CD14-positive monocyte (primary cell): ENCODE measurements around the gene RGMA. TPM values are rescaled to one million over a fixed set of nuclear protein-coding genes. Genes with fewer than 3 reads are reported as not detected.
A peak's percentile ranks its signal among the peaks of the same experiment; 100 is the strongest.

Experiments used
- DNase-seq, 3 donors: peaks; one replicate each; pipeline ENCODE4 v3.0.0-alpha.2; 2011 to 2022
- H2AFZ ChIP-seq: 2 replicates; pipeline ENCODE4 v1.6.0; 2012; ENCODE audit warnings: mild to moderate bottlenecking, low read depth, low read length, inconsistent platforms; ENCODE audit not compliant: insufficient read depth, poor library complexity, severe bottlenecking
- H3K27ac ChIP-seq, 2 donors: 1 replicate in 1 of 2; 2 replicates in 1 of 2; pipeline ENCODE4 v1.5.1; 2012 to 2013; ENCODE audit warnings: low read length in 2 of 2, control low read depth in 1 of 2, inconsistent platforms in 1 of 2, low read depth in 1 of 2, mild to moderate bottlenecking in 1 of 2
- H3K27me3 ChIP-seq, 2 donors: one replicate each; pipeline versions ENCODE4 v1.6.0 to v1.6.1; 2011 to 2013; ENCODE audit warnings: low read length in 2 of 2; ENCODE audit not compliant: control insufficient read depth in 2 of 2, insufficient read depth in 2 of 2
- H3K36me3 ChIP-seq, 2 donors: replicated peaks in 1 of 2; 1 replicate in 1 of 2; 2 replicates in 1 of 2; pipeline versions ENCODE4 v1.5.1 to v1.6.1; 2012 to 2013; ENCODE audit warnings: low read length in 2 of 2, control low read depth in 1 of 2, inconsistent platforms in 1 of 2, mild to moderate bottlenecking in 1 of 2; ENCODE audit not compliant: insufficient read depth in 2 of 2, control insufficient read depth in 1 of 2
- H3K4me1 ChIP-seq, 2 donors: 1 replicate in 1 of 2; 2 replicates in 1 of 2; pipeline versions ENCODE4 v1.5.1 to v1.6.1; 2012 to 2013; ENCODE audit warnings: low read length in 2 of 2, control low read depth in 1 of 2, inconsistent platforms in 1 of 2, mild to moderate bottlenecking in 1 of 2, moderate library complexity in 1 of 2; ENCODE audit not compliant: insufficient read depth in 2 of 2, control insufficient read depth in 1 of 2
- H3K4me2 ChIP-seq: replicated peaks from 2 replicates; pipeline ENCODE3; 2012; ENCODE audit warnings: low read length, moderate library complexity, mild to moderate bottlenecking; ENCODE audit not compliant: poor library complexity, severe bottlenecking; ENCODE audit errors: extremely low read depth
- H3K4me3 ChIP-seq, 3 experiments: fragments of 200-600 bp in 1 of 3; sonication (generic) in 1 of 3; replicated peaks in 1 of 3; 1 replicate in 2 of 3; 2 replicates in 1 of 3; pipeline ENCODE4 v1.5.1; 2011 to 2013; ENCODE audit warnings: low read length in 3 of 3, mild to moderate bottlenecking in 3 of 3, control low read depth in 2 of 3, low read depth in 2 of 3, inconsistent platforms in 1 of 3, moderate library complexity in 1 of 3
- H3K79me2 ChIP-seq: 2 replicates; pipeline ENCODE4 v1.6.0; 2012; ENCODE audit warnings: mild to moderate bottlenecking, control low read depth, inconsistent platforms, low read length, moderate library complexity; ENCODE audit not compliant: insufficient read depth
- H3K9ac ChIP-seq: 2 replicates; pipeline ENCODE4 v1.6.0; 2017; ENCODE audit warnings: low read length, mild to moderate bottlenecking; ENCODE audit not compliant: insufficient read depth, poor library complexity, severe bottlenecking
- H3K9me3 ChIP-seq, 2 donors: replicated peaks in 1 of 2; 1 replicate in 1 of 2; 2 replicates in 1 of 2; pipeline versions ENCODE4 v1.5.1 to v1.6.1; 2012 to 2013; ENCODE audit warnings: low read length in 2 of 2, control low read depth in 1 of 2; ENCODE audit not compliant: control insufficient read depth in 1 of 2, insufficient read depth in 1 of 2
- H4K20me1 ChIP-seq: 2 replicates; pipeline ENCODE4 v1.6.0; 2012; ENCODE audit warnings: mild to moderate bottlenecking, low read length, control low read depth, moderate library complexity; ENCODE audit not compliant: insufficient read depth
- H3K27ac Mint-ChIP-seq, 7 donors: one replicate each; pipeline ENCODE4 v1.8.0; 2020; ENCODE audit warnings: mild to moderate bottlenecking in 7 of 7, mixed read lengths in 7 of 7, moderate library complexity in 6 of 7, inconsistent platforms in 2 of 7
- H3K27me3 Mint-ChIP-seq, 3 donors: one replicate each; pipeline ENCODE4 v1.8.0; 2021 to 2022; ENCODE audit warnings: low read depth in 3 of 3, mild to moderate bottlenecking in 3 of 3, mixed read lengths in 3 of 3, moderate library complexity in 3 of 3, inconsistent platforms in 1 of 3
- H3K36me3 Mint-ChIP-seq, 2 donors: one replicate each; pipeline ENCODE4 v1.8.0; 2020; ENCODE audit warnings: mixed read lengths in 2 of 2, inconsistent platforms in 1 of 2, mild to moderate bottlenecking in 1 of 2
- H3K4me1 Mint-ChIP-seq: one replicate; pipeline ENCODE4 v1.8.0; 2020; ENCODE audit warnings: mild to moderate bottlenecking, mixed read lengths
- H3K4me3 Mint-ChIP-seq, 2 donors: one replicate each; pipeline ENCODE4 v1.8.0; 2020; ENCODE audit warnings: mild to moderate bottlenecking in 2 of 2, mixed read lengths in 2 of 2, moderate library complexity in 1 of 2
- H3K9me3 Mint-ChIP-seq, 7 donors: one replicate each; pipeline ENCODE4 v1.8.0; 2020 to 2022; ENCODE audit warnings: mixed read lengths in 7 of 7, mild to moderate bottlenecking in 6 of 7, moderate library complexity in 6 of 7, inconsistent platforms in 2 of 7
- CTCF ChIP-seq: fragments of 200-600 bp; IDR thresholded peaks from one replicate; pipeline ENCODE4 v1.8.0; 2022; ENCODE audit warnings: antibody characterized with exemption, mild to moderate bottlenecking
- WGBS: methylation state at CpG from one replicate; pipeline ENCODE4 v1.1.5; 2013; ENCODE audit warnings: missing lambda C conversion rate; ENCODE audit not compliant: insufficient coverage; 5-methylcytosine and 5-hydroxymethylcytosine counted together
- intact Hi-C, 2 donors: fragments of 100-400 bp; cut with micrococcal nuclease; formaldehyde crosslinking; loops; one replicate each; pipeline versions ENCODE4 v1.15.0 to v1.15.1; 2023
- polyA plus RNA-seq, 3 donors: library from polyadenylated mRNA; depleted of rRNA in 1 of 3; unstranded in 2 of 3; stranded (reverse) in 1 of 3; fragments of 300-500 nt in 2 of 3; fragments of >200 nt in 1 of 3; fragmentation: Illumina TruSeq in 2 of 3; gene quantifications; 1 replicate in 2 of 3; 2 replicates in 1 of 3; pipeline ENCODE4 v1.2.3, GENCODE V29; 2012 to 2021

Gene RGMA
- polyA plus RNA-seq, 3 donors, result 0.07 to 0.35 (median 0.08) TPM

GRCh38 chr15:92990031-92990430 lies 99.0 kb downstream of the RGMA start:
- H3K4me2 ChIP-seq, result no peak overlapping the region
- Mint-ChIP-seq H3K4me3 (no peak overlapping the region), H3K27me3 (peaks cover 0 to 2% (median 1%) of the 10 kb centered on the region in 3 donors), H3K4me1 (peaks cover 4% of the 10 kb centered on the region), H3K9me3 (no peaks in the 10 kb centered on the region), H3K36me3 (peaks cover 76 to 86% of the 10 kb centered on the region in 2 donors), H3K27ac (peak overlapping the region in 2 of 7 donors; percentile 55 to 65)
- WGBS, result 100% methylated on average over 1 of the region's 2 CpGs
- peak overlapping the region in 1 of 2 donors; percentile 57 for H3K27ac ChIP-seq
- peaks cover 17% of the 10 kb centered on the region for H3K79me2 ChIP-seq
- no peak overlapping the region for H3K9ac ChIP-seq
- no peaks in the 10 kb centered on the region for H3K4me1 ChIP-seq
- no peak overlapping the region for H2AFZ ChIP-seq
- H3K36me3 ChIP-seq, result peaks cover 97 to 98% of the 10 kb centered on the region in 2 donors
- peaks cover 64% of the 10 kb centered on the region for H4K20me1 ChIP-seq
- DNase-seq, result no peak
- no peaks in the 10 kb centered on the region for H3K27me3 ChIP-seq
- TF ChIP-seq CTCF, result no peak
- H3K9me3 ChIP-seq, result no peaks in the 10 kb centered on the region
- intact Hi-C loops, result loop anchor here in 1 of 2 donors (10.0 kb wide), 1 partner anchor 55 kb away; no protein-coding TSS in a partner anchor
- H3K4me3 ChIP-seq, result no peak overlapping the region

- WGBS, result 100% methylated on average over 1 of the region's 2 CpGs
- Histone ChIP-seq H3K4me3 (no peak overlapping the region), H3K79me2 (peaks cover 17% of the 10 kb centered on the region), H3K27ac (peak overlapping the region in 1 of 2 donors; percentile 57), H2AFZ (no peak overlapping the region), H3K27me3 (no peaks in the 10 kb centered on the region), H3K36me3 (peaks cover 97 to 98% of the 10 kb centered on the region in 2 donors), H3K4me2 (no peak overlapping the region), H4K20me1 (peaks cover 61% of the 10 kb centered on the region), H3K9me3 (no peaks in the 10 kb centered on the region), H3K9ac (no peak overlapping the region), H3K4me1 (no peaks in the 10 kb centered on the region)
- no peak overlapping the region for H3K4me3 Mint-ChIP-seq
- no peak for TF ChIP-seq CTCF
- peak overlapping the region in 4 of 7 donors; percentile 32 to 72 (median 60) for H3K27ac Mint-ChIP-seq
- peaks cover 0 to 2% (median 1%) of the 10 kb centered on the region in 3 donors for H3K27me3 Mint-ChIP-seq
- intact Hi-C loops, result no loop called here
- no peak for DNase-seq
- H3K9me3 Mint-ChIP-seq, result no peaks in the 10 kb centered on the region
- H3K4me1 Mint-ChIP-seq, result peaks cover 4% of the 10 kb centered on the region
- peaks cover 75 to 86% of the 10 kb centered on the region in 2 donors for H3K36me3 Mint-ChIP-seq
Measured at GRCh38 chr15:92989470-92989869, 99.5 kb downstream of the RGMA start.

Other genes starting within 250 kb of the RGMA start
- 10 to 100 TPM in 2 of 3 donors, 1 to 10 TPM in 1; 9.6 to 61.2 (median 11.4) TPM for gene CHD2, start 188.9 kb downstream of the RGMA start, polyA plus RNA-seq